Activated CD8-positive, alpha-beta memory T cell treated with anti-CD3 and anti-CD28 coated beads, Interleukin-2, amount 50 U/mL, for 4 hours (primary cell): ENCODE results near the gene PEAK3.
A peak's percentile ranks its signal among the peaks of the same experiment; 100 is the strongest.

Source experiments
- DNase-seq: peaks from one replicate; pipeline ENCODE4 v3.0.0-alpha.2; 2020

Gene PEAK3

DNA sequence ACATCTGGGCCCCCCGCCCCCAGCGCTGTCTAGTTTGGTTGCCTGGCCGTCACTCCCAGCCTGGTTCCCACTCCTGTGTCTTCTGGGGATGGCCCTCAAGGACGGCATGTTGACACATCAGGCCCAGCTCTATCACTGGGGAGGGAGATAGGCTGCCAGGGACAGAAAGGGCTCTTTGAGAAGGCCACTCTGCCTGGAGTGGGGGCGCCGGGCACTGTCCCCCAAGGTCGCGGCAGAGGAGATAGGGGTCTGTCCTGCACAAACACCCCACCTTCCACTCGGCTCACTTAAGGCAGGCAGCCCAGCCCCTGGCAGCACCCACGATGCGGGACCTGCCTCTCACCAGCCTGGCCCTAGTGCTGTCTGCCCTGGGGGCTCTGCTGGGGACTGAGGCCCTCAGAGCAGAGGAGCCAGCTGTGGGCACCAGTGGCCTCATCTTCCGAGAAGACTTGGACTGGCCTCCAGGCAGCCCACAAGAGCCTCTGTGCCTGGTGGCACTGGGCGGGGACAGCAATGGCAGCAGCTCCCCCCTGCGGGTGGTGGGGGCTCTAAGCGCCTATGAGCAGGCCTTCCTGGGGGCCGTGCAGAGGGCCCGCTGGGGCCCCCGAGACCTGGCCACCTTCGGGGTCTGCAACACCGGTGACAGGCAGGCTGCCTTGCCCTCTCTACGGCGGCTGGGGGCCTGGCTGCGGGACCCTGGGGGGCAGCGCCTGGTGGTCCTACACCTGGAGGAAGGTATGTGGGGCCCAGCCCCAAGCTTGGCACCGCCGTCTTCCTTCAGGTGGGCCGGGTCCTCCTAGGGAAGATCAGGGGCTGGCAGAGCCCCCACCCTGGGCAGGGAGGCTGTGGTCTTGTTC is 32.7 kb downstream of the PEAK3 start, which contains the start of gene AMH:
TSS of gene AMH (plus strand) at position 314 of the 857 bp plus-strand sequence. CDS start at position 324, 10 bp downstream.
- no peak for DNase-seq

DNA sequence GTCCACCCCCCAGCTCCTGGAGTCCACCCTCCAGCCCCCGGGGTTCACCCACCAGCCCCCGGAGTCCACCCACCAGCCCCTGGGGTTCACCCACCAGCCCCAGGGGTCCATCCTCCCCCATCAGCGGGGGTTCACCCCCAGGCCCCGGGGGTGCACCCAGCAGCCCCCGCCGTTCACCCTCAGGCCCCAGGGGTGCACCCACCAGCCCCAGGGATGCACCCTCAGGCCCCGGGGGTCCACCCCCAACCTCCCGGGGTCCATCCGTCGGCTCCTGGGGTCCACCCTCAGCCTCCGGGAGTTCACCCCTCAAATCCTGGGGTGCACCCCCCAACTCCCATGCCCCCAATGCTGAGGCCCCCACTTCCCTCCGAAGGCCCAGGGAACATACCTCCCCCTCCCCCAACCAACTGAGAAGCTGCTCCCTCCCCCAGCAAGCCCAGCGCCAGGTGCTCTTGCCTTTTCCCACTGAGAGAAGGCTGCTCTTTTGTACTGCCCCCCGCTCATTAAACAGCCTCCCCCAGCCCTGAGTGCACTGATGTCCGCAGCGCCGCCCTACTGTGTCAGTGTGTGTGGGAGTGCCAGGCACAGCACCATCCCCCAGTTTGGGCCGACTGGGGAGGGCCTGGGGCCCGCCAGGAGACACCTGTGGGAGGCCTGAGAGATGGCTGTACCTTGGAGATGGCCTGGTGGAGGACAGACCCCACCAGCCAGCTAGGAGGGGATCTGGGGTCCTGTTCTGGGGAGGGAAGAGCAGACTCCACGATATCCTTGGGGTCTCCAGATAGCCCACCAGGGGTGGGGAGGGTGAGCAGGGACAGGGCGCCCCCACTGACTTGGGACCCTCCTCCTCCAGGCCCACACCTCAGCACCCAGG is 33.6 kb downstream of the PEAK3 start:
- DNase-seq = no peak

DNA sequence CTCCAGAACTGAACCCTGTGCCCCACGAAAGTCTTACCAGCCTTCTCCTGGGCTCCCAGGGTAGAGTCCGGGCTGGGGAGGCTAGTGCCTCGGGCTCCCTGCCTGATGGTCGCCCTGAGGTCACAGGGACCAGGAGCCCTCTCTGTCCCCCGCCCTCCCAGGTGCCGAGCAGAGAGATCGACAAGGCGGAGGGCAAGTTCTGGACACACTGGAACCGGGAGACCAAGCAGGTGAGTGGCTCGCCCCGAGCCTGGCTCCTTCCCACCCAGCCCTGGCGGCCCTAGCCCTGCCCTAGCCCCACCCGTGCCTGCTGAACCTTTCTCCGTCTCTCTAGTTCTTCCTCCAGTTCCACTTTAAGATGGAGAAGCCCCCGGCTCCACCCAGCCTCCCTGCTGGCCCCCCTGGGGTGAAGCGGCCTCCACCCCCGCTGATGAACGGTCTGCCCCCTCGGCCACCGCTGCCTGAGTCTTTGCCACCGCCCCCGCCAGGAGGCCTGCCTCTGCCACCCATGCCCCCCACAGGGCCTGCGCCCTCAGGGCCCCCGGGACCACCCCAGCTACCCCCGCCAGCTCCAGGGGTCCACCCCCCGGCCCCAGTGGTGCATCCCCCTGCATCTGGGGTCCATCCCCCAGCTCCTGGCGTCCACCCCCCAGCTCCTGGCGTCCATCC is 34.4 kb downstream of the PEAK3 start:
- DNase-seq = no peak

DNA sequence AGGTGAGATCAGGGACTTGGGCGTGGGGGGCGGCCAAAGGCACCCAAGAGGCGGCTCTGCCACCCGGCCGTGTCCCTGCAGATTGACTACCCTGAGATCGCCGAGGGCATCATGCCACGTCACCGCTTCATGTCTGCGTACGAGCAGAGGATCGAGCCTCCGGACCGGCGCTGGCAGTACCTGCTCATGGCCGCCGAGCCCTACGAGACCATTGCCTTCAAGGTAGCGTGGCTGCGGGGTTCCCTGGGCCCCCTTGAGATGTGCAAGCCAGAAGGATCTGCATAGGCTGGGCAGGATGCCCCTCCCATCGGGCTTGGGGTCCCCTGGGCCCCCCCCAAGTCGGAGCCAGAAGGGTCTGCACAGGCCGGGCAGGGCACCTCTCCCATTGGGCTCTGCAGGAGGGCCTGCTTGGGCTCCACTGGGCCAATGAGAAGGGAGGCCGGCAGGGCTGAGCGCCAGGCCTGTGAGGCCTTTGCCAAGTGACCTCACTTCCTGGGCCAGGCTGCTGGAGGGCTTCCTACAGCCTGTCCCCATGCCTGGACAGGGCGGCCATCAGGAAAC is 35.1 kb downstream of the PEAK3 start:
- DNase-seq = no peak

DNA sequence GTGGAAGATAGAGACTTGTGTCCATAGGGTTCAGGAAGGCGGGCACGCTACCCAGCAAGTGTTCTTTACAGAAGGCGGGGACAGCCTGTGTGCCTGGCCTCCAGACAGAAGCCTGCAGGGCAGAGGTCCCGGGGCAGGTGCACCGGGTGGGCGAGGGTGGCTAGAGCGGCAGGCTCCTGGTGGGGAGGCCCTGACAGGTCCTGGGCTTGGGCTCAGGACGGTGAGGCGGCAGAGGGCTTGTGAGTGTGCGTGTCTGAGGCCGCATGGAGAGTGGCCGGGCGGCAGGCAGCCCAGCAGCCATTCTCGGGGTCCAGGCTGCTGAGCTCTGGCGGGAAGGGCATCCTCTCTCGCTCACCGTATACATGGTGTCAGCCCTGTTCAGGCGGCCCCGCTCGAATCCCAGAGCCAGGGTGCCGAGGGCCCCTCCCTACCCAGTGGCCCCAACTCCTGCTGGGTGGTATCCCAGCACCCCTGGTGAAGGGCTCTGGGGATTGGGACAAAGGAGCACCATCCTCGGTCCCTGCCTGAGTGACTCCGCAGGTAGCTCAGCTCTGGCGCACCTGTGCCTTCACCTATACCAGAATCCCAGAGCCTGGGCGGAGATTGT is 35.9 kb downstream of the PEAK3 start:
- no peak for DNase-seq

DNA sequence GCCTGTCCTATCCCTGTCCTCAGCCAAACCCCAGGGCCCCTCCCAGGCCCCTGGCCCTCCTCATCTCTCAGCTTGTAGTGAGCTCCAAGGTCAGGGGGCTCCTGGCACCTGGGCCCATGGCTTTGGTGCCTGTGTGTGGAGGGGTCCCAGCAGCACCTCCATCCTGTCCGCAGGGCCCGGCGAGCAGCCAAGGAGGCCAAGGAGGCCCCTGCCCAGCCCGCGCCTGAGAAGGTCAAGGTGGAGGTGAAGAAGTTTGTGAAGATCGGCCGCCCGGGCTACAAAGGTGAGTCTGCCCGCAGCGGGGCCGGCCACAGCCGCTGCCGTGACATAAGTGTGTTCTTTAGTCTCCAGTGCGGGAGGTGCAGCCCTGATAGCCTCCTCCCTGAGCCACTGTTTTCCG is 36.7 kb downstream of the PEAK3 start:
- no peak for DNase-seq

DNA sequence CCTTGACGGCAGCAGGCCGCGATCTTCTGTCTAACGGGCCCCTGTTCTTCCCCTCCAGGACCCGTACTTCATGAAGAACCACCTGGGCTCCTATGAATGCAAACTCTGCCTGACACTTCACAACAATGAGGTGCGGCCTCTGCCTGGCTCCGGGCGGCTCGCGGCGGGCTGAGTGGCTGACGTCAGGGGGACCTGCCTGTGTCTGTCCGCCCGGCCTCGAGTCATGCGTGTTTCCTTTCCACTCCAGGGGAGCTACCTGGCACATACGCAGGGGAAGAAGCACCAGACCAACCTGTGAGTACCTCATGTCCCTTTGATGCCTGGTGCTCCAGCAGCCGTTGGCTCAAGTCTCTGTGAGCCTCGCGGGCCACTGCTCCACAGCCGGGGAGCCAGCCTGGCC is 37.5 kb downstream of the PEAK3 start:
- DNase-seq = no peak

DNA sequence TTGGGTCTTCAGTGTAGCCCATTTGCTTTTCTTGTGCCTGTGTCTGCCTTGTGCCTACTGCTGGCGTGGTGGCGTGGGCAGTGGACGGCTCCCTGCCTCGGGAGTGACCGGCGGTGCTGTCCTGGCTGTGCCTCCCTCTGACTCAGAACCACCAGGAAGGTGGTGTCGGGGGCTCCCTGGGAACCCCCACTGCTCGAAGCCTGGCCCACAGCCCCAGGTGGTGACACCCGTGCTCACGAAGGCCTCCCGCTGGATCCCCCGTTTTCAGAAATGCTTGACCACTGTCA is 37.9 kb downstream of the PEAK3 start:
- no peak for DNase-seq

DNA sequence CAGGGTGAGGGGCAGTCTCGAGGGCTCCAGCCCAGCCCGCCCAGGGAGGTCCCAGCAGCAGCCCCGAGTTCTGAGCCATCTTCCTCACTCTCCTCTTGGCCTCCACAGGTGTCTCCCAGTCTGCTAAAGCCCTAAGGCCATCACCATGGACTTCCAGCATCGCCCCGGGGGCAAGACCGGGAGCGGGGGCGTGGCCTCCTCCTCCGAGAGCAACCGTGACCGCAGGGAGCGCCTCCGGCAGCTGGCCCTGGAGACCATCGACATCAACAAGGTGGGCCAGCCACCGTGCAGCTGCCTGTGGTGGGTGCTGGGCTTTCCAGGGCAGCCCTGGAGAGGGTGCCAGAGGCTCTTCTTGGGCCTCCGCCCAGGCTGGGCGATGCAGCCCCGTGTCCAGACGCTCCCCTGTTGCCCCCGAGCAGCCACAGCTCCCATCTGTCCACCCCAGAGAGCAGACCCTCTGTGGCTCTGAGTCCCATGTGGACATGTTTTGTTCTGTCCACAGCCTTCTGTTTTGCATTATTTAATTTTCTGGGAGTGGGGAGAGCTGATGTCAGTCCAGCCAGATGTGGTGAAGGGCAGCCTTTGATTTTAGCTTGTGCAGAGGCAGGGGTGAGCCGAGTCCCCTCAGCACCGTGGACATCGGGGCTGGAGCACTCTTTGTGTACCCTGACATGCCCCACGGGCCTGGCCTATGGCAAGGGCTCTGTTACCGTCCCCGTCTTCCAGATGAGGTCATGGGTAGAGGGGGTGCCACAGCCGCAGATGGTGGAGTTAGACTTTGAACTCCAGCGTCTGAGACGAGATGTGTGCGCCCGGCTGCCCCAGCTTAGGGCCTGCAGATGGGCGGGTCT is 38.5 kb downstream of the PEAK3 start:
- no peak for DNase-seq

DNA sequence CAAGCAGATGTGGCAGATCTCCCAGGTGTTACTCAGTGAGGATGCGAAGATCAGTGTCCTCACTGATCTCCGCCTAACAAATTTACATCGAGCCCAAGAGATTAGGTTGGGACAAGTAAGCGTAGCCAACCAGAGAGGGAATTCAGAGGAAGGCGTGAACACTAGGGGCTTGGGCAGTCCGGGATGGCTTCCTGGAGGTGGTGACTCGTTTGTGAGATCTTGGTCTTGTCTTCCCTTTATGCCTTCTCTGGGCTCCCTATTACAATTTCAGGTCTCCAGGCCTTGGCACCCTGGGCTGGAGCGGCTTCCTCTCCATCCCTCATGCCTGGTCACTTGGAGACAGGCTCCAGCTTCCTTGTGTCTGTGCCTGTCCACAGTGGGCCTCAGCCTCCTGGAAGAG is 39.2 kb downstream of the PEAK3 start:
- no peak for DNase-seq

DNA sequence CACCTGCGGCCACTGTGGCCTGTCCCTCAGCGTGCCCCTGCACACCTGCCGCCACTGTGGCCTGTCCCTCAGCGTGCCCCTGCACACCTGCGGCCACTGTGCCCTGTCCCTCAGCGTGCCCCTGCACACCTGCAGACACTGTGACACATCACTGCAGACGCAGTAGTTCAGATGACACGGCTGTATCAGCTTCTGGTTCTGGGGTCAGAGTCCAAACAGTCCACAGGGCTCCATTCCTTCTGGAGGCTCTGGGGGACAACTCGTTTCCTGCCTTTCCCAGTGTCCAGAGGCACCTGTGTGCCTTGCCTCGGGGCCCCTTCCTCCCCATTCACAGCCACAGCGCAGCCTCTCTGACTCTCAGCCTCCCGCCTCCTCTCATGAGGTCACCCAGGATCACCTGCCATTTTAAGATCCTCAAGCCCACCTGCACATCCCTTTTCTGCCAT is 39.9 kb downstream of the PEAK3 start:
- no peak for DNase-seq

DNA sequence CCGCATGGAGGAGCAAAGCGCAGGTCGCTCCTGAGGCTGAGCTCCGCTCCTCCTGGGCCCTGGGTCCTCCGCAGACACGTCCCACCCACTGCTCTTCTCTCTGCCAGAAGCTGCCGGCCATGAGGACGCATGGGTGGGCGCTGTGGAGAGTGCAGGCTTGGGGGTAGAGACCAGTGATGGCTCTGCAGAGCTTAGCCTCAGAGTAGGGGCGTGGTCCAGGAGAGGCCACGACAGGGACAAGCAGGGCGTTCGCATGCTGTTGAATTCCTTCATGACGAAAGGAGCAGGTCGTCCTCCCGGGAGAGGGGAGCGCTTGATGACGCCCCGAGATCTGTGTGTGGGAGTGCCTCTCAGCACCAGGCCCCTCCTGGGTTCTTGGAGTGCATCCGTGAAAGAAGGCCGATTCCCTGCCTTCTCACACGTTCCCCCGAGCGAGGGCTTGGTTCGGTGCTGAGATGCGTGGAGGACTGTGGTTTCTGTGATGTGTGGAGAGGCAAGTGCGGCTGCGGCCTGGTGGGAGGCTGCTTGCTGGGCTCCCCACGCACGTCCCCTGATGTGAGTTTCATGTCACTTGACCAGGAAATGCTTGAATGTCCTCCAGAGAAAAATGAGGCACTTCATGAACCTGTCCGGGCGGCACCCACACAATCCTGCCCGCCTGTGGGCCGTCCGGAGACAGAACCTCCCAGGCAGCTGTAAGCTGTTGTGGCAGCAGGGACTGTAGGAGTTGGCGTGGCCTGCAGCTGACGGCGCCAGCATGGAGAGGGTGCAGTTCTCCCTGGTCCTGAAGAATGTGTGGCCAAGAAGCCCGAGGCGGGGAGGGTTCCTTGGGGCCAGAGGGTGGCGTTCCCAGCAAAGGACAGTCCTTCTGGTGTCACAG is 40.9 kb downstream of the PEAK3 start:
- DNase-seq = no peak

DNA sequence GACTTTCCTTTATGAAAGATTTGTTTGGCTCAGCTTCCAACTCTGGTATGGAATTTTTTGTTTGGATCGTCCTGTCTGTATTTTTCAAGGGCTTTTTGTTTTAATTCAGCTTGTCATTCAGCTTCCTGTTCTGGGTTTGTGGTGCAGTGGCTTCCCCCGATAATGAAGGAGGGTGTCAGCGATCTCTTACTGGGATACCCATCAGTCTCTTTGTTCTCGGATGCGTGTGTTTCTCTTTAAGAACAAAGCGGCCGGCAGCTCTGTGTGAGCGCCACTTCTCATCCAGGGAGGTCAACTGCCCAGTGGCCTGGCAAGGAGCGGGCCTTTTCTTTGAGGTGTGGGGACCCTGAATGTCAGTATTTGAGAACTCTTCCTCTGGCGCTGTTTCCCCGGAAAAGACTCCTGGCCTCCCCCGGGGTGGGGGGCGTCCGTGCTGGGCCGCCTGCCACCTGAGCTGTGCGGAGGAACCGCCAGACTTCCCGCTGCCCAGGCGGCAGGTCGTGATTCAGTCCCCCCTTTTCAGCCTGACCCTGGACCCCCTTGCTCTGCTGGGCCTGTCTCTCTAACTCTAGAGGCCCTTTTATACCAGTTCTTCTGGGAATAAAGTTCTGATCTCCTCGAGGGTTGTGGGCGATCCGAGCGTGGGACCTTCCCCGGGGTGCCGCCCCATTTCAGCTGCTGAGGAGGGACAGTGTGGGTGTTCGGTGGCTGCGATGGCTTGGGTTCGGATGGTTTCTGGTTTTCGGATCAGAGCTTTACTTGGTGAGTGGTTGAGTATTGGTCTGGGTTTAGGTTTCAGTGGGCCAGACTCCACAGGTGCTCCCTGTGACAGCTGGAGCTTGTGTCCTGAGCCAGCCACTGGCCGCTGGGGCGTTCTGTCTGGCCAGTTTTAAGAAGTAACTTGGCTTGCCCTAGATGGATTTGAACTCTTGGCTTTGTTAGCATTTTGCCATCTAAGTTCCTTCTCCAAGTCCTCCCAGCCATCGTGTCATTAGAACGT is 41.9 kb downstream of the PEAK3 start:
- DNase-seq = no peak

DNA sequence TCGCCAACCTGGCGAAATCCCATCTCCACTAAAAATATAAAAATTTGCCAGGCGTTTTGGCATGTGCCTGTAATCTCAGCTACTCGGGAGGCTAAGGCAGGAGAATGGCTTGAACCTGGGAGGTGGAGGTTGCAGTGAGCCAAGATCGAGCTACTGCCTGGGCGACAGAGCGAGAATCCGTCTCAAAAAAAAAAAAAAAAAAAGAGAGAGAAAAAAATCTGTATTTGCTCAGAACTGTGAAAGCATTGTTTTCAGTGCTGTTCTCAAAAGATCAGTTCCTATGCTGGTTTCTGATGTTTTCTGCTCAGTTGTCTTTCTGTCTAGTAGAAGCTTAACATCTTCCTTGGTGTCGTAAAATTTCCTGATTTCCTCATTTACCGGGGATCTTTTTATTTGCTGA is 42.8 kb downstream of the PEAK3 start:
- no peak for DNase-seq

DNA sequence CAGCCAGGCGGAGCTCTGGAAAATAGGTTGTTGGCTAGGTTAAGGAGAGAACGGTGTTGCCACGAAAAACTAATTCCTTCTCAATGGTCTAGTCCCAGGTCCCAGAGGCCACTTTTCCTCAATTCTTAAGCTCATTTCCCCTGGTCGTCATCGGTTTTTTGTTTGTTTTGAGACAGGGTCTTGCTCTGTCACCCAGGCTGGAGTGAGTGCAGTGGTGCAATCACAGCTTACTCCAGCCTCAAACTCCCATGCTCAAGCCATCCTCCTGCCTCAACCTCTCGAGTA is 44.2 kb downstream of the PEAK3 start:
- no peak for DNase-seq

DNA sequence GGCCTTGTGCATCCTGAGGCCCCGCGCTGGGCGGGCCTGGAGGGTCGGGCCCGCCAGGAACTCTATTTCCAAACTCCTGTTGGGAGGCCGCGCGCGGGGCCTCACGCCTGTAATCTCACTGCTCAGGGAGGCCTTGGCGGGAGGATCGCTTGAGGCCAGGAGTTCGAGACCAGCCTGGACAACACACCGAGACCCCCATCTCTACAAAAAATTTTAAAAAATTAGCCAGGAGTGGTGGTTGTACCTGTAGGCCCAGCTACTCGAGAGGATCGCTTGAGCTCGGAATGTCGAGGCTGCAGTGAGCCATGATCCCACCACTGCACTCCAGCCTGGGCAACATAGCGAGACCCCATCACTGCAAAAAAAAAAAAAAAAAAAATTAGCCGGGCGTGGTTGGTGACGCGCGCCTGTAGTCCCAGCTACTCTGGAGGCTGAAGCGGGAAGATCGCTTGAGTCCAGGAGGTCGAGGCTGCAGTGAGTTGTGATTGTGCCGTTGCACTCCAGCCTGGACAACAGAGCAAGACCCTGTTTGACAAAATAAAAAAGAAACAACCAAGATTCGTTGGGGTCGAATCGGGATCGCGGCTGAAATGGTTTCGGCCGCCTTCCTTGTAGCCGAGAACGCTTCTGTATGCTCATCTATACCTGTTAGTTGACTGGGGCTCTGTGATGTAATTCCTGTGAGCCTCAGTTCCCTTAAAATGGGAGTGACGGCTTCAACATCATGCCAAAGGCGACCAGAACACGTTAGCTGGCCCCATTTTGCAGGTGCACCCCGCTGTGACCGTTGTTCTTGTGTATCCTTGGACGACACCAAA is 44.7 kb downstream of the PEAK3 start:
- DNase-seq = no peak

DNA sequence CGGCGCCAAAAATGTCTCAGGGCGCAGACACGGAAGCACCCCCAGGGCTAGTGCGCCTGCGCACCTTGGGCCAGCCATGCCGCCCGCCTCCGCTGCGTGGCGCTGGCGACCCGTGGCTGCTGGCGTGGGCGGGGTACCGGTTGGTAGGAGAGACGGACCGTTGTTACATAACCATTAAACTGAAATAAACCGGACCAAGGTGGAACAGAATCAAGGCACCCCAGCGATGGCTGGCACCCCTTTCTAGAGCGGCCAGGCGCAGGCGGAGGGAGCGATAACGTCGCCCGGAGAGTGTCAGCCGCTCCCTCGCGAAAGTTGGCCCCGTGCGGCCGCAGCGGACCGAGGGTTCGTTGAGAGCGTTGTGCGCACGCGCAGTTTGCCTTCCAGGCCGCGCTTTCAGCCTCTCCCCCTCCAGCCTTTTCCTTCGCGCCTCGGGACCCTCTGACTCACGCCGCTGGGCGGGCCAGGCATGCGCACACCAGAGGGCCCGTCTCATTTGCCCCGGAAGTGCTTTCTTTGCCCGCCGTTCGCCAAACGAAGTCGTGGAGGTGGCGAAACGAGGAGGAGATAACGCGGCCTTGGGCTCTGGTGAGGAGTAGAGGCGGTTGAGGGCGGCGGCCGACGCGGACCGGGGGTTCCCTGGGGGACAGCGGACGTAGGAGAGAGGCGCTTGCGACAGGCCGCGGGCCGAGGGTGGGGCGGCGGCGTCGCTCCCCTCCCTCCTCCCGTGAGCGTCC is 45.5 kb downstream of the PEAK3 start, which contains the start of the genes PLEKHJ1 and SF3A2:
TSS of gene PLEKHJ1 (minus strand) at position 16 of the 737 bp plus-strand sequence. CDS start 81 bp downstream, outside the sequence.
TSS of gene SF3A2 (plus strand) at position 511 of the 737 bp plus-strand sequence. CDS start 6,595 bp downstream, outside the sequence.
- DNase-seq = peak; percentile 97

DNA sequence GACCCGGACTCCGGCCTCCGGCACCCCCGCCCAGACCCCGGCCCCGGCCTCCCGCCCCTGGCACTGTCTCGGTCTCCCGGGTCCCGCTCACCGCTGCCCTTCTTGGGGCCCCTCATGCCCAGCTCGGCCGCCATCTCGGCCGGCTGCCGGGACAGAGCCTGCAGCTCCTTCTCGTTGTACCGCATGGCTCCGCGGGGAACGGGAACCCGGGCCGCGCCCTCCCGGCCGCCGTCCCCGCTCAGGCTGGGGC is 46.0 kb downstream of the PEAK3 start:
- DNase-seq = no peak
